ENCODE measurements around the gene IGLON5.

IGLON5 gene

GRCh38 chr19:51321799-51322198 lies 10.4 kb downstream of the IGLON5 start:
- no peak overlapping the region for H3K4me3 ChIP-seq (replicated peaks; ENCODE audit: low read depth, low read length)
- no peak for DNase-seq (ENCODE audit: extremely low read depth, low read depth)
- TF ChIP-seq CTCF (IDR thresholded peaks at IDR 0.05; ENCODE audit: low read depth, low read length, missing control alignments): no peak

DNA sequence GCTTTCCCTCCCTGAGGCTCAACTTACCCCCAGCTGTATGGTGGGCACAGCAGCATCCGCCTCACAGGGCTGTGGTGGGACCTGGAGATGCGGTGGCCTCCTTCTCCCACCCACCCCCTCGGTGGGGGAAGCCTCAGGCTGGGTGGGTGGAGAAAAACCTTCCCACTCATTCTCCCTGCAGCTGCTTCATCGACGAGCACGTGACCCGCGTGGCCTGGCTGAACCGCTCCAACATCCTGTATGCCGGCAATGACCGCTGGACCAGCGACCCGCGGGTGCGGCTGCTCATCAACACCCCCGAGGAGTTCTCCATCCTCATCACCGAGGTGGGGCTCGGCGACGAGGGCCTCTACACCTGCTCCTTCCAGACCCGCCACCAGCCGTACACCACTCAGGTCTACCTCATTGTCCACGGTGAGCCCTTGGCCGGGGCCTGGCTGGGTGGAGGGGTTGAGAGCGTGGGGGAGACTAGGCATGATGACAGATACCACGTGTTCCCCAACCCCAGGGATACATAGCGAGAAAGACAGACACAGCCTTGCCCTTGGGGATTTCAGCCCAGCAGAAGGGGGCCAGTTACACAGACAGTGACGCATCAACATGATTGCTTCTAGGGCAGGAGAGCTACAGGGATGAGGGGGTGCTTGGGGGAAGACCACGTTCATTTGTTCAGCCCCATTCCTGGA lies 12.2 kb downstream of the IGLON5 start:
- no peak overlapping the region for H3K4me3 ChIP-seq (replicated peaks; ENCODE audit: low read depth, low read length)
- no peak for DNase-seq (ENCODE audit: extremely low read depth, low read depth)
- no peak for TF ChIP-seq CTCF (IDR thresholded peaks at IDR 0.05; ENCODE audit: low read depth, low read length, missing control alignments)

- no peak overlapping the region for H3K4me3 ChIP-seq (replicated peaks; ENCODE audit: low read depth, low read length)
- no peak for DNase-seq (ENCODE audit: extremely low read depth, low read depth)
- TF ChIP-seq CTCF (IDR thresholded peaks at IDR 0.05; ENCODE audit: low read depth, low read length, missing control alignments): no peak
Observed at GRCh38 chr19:51324167-51324481, 12.7 kb downstream of the IGLON5 start.

- no peak for DNase-seq (ENCODE audit: extremely low read depth, low read depth)
- no peak for TF ChIP-seq CTCF (IDR thresholded peaks at IDR 0.05; ENCODE audit: low read depth, low read length, missing control alignments)
- no peak overlapping the region for H3K4me3 ChIP-seq (replicated peaks; ENCODE audit: low read depth, low read length)
Observed at GRCh38 chr19:51325161-51325976, 13.9 kb downstream of the IGLON5 start.

- H3K4me3 ChIP-seq (replicated peaks; ENCODE audit: low read depth, low read length): no peak overlapping the region
- DNase-seq (ENCODE audit: extremely low read depth, low read depth): no peak
- no peak for TF ChIP-seq CTCF (IDR thresholded peaks at IDR 0.05; ENCODE audit: low read depth, low read length, missing control alignments)
Observed at GRCh38 chr19:51326216-51327065, 15.0 kb downstream of the IGLON5 start.

- DNase-seq (ENCODE audit: extremely low read depth, low read depth): no peak
- no peak for TF ChIP-seq CTCF (IDR thresholded peaks at IDR 0.05; ENCODE audit: low read depth, low read length, missing control alignments)
Observed at GRCh38 chr19:51327066-51328001, 15.9 kb downstream of the IGLON5 start.

More at GRCh38 chr19:51327066-51328001, 15.9 kb downstream of the IGLON5 start:
- H3K4me3 ChIP-seq (replicated peaks; ENCODE audit: low read depth, low read length): no peak overlapping the region

All from HFF-Myc (cell line).